HCT116 (cell line): ENCODE data around the gene RBM4B.

Source experiments
- ATF3 ChIP-seq: IDR thresholded peaks from 2 replicates; pipeline ENCODE4 v1.6.1; 2012
- CTCF ChIP-seq, 3 experiments: fragments of 200-600 bp in 1 of 3; sonication (generic) in 1 of 3; IDR thresholded peaks in 2 of 3; conservative IDR thresholded peaks in 1 of 3; 2 replicates each; pipeline ENCODE4 v1.5.1; 2012 to 2017; ENCODE audit warnings: low read depth in 2 of 3, low read length in 2 of 3, antibody characterized with exemption in 1 of 3, borderline replicate concordance in 1 of 3, control low read depth in 1 of 3, mild to moderate bottlenecking in 1 of 3, mixed read lengths in 1 of 3, mixed run types in 1 of 3, moderate library complexity in 1 of 3; ENCODE audit not compliant: insufficient read depth in 1 of 3
- EGR1 ChIP-seq: IDR thresholded peaks from 2 replicates; pipeline ENCODE4 v1.6.1; 2012; ENCODE audit warnings: low read depth
- EZH2 ChIP-seq: fragments of 200-600 bp; sonication (generic); IDR thresholded peaks from 2 replicates; pipeline ENCODE4 v1.6.1; 2017; ENCODE audit warnings: antibody characterized with exemption, mixed run types

DNA sequence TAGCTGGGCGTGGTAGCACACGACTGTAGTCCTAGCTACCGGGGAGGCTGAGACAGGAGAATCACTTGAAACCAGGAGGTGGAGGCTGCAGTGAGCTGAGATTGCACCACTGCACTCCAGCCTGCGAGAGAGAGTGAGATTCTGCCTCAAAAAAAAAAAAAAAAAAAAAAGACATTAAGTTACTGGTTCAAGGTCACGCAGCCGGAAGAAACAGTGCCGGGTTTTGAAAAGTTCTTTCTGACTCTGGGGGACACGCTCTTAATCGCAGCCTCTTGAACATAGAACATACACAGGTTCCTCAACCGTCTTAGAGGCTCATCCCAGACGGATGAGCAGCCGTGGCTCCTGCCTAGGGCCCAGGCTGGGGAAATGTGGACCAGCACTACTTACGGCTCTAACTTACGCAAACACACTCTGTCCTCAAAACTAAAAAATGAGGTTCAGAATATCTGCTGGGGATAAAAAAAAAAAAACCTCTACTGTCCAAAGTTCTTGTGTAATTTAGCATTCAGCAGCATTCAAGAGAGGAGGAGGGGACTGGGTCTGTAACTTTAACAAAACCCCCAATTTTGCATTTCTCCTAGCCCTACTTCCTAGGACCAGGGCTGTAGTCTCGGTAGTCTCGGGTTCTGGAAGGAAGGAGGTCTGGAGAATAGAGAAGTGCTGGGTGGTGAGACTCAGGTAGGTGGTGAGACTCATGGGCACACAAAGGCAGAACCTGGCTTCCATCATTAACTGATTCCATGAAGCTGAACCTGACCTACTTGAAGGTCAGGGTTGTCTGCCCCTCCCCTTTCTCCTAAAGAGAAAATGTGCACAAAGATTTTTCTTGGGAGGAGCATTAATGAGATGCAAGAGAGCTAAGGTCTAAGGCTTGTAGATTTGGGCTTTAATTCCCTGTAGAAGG is 45.3 kb upstream of the RBM4B start:
- TF ChIP-seq EGR1 = no peak
- TF ChIP-seq CTCF (IDR thresholded peaks at IDR 0.05 in 2 of 3, conservative IDR thresholded peaks at IDR 0.05 in 1 of 3; ENCODE audit: borderline replicate concordance in 1 of 3, insufficient read depth in 1 of 3, low read depth in 2 of 3, low read length in 2 of 3) = no peak
- TF ChIP-seq ATF3 = no peak
- no peak for TF ChIP-seq EZH2
